NCI-H2081 treated with DMSO at 0.1 percent for 48 hours (cell line): Measurements from ENCODE around the gene THOC2.

ENCODE experiments used
- DNase-seq: peaks from one replicate; lab custom pipeline; 2025; lab: John Stamatoyannopoulos, UW

THOC2 gene

DNA sequence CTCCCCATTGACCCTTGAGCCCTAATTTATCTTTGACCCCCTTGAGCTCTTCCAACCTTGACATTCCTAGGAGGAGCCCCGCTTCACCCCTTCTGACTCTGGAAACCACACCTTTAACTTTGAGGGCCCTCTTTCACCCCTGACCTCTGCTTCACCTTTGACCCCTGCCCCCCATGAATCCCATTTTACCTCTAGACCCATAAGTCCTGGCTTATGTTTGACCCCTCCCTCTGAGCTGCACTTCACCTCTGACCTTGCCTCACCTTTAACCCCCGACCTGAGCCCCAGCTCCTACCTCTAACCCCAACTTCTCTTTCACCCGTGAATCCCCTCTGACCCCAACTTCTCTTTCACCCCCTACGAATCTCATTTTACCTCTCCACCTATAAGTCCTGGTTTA is 169.7 kb downstream of the THOC2 start:
- no peak for DNase-seq

DNA sequence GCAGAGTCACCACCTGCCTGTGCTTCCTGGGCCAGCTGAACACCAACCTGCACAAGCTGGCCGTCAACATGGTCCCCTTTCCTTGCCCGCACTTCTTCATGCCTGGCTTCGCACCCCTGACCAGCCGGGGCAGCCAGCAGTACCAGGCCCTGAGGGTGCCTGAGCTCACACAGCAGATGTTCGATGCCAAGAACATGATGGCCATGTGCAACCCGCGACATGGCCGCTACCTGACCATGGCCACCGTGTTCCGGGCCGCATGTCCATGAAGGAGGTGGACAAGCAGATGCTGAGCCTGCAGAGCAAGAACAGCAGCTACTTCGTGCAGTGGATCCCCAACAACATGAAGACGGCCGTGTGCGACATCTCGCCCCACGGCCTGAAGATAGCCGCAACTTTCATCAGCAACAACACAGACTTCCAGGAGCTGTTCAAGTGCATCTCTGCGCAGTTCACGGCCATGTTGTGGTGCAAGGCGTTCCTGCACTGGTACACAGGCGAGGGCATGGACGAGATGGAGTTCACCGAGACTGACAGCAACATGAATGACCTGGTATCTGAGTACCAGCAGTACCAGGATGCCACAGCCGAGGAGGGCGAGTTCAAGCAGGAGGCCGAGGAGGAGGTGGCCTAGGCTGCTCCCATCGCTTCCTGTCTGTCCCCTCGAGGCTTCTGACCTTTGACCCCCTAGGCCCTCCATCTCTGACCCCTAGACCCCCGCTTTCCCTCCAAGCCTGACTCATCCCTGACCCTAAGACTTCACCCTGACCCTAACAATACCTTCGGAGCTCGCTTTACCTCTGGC is 170.3 kb downstream of the THOC2 start:
- DNase-seq: no peak

DNA sequence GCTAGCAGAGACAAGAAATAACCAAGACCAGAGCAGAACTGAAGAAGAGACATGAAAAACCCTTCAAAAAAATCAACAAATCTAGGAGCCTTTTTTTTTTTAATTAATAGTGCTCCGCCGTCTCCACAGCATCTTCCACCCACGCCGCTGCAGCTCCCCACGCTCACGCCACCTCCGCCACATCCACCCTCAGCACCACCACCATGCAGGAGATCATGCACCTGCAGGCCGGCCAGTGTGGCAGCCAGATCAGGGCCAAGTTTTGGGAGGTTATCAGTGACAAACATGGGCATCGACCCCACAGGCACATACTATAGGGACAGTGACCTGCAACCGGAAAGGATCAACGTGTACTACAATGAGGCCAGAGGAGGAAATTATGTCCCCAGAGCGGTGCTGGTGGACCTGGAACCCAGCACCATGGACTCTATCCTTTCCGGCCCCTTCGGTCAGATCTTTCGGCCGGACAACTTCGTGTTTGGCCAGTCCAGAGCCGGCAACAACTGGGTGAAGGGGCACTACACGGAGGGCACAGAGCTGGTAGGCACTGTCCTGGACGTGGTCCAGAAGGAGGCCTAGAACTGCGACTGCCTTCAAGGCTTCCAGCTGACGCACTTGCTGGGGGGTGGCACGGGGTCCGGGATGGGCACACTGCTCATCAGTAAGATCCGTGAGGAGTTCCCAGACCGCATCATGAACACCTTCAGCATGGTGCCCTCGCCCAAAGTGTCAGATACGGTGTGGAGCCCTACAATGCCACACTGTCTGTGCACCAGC is 171.2 kb downstream of the THOC2 start:
- no peak for DNase-seq

DNA sequence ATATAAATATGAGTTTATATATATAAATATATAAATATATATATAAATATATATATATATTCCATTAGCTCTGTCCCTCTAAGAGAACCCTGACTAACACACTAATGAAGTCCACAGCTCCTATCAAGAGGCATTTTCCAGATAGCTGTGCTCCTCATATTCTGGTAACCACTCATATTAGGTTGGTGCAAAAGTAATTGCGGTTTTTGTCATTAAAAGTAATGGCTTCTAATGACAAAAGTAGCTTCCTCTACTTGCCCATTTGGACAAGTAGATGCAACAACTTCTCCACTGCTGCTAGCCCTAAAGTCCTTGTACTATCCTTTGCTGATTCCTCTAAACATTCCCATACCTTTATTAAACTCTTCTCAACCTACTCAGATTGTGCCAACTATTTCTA is 182.0 kb downstream of the THOC2 start:
- DNase-seq: no peak
